K562 (cell line): ENCODE measurements around the gene IRAG1.

Experiments
- CHD4 ChIP-seq: fragments of 200-600 bp; sonication (generic); IDR thresholded peaks from 3 replicates; pipeline ENCODE4 v1.6.1; 2012; ENCODE audit warnings: low read depth, mild to moderate bottlenecking, mixed read lengths, low read length, inconsistent platforms; ENCODE audit not compliant: insufficient read depth, insufficient replicate concordance, poor library complexity, severe bottlenecking
- CREB1 ChIP-seq, 2 experiments: sonication (generic) in 1 of 2; formaldehyde crosslinking in 1 of 2; IDR thresholded peaks; 2 replicates each; pipeline versions ENCODE4 v1.6.1 to v1.8.0; 2012 to 2022; ENCODE audit warnings: inconsistent platforms in 1 of 2, mild to moderate bottlenecking in 1 of 2, missing genetic modification reagents in 1 of 2, moderate library complexity in 1 of 2
- ELF4 ChIP-seq: fragments of 450-650 bp; formaldehyde crosslinking; IDR thresholded peaks from 2 replicates; pipeline ENCODE4 v1.4.0; 2022; ENCODE audit warnings: missing genetic modification characterization
- EP300 ChIP-seq: IDR thresholded peaks from 2 replicates; pipeline ENCODE4 v1.6.1; 2012; ENCODE audit warnings: low read length, improper control_type of control experiment
- FOXK2 ChIP-seq, 2 experiments: fragments of 450-650 bp; IDR thresholded peaks in 1 of 2; conservative IDR thresholded peaks in 1 of 2; 2 replicates each; pipeline ENCODE4 v1.6.1; 2016; ENCODE audit warnings: low read depth in 2 of 2, mild to moderate bottlenecking in 1 of 2
- PHF21A ChIP-seq: fragments of 450-650 bp; IDR thresholded peaks from 2 replicates; pipeline ENCODE4 v1.6.1; 2017; ENCODE audit warnings: low read depth, borderline replicate concordance
- RFX7 ChIP-seq: fragments of 250-450 bp; sonication (Bioruptor Pico); IDR thresholded peaks from 2 replicates; pipeline ENCODE4 v1.5.1; 2021; ENCODE audit warnings: mild to moderate bottlenecking
- ZBTB11 ChIP-seq, 3 experiments: fragments of 200-800 bp in 1 of 3; fragments of 250-450 bp in 1 of 3; fragments of 450-650 bp in 1 of 3; sonication (Bioruptor Pico) in 1 of 3; sonication (Bioruptor generic) in 1 of 3; formaldehyde crosslinking in 1 of 3; IDR thresholded peaks; 2 replicates each; pipeline versions ENCODE4 v1.6.1 to v1.8.0; 2016 to 2022; ENCODE audit warnings: mild to moderate bottlenecking in 2 of 3, missing genetic modification characterization in 2 of 3, missing compliant biosample characterization in 1 of 3, moderate library complexity in 1 of 3
- ZBTB49 ChIP-seq: sonication (generic); formaldehyde crosslinking; IDR thresholded peaks from 2 replicates; pipeline ENCODE4 v1.8.0; 2022; ENCODE audit warnings: missing genetic modification reagents, mild to moderate bottlenecking, borderline replicate concordance
- ZNF224 ChIP-seq: sonication (generic); formaldehyde crosslinking; IDR thresholded peaks from 2 replicates; pipeline ENCODE4 v1.8.0; 2022; ENCODE audit warnings: mild to moderate bottlenecking, missing genetic modification reagents

GRCh38 chr11:10696468-10697322 lies 3.1 kb upstream of the IRAG1 start:
- TF ChIP-seq ZBTB49 (CRISPR knock-in tag) (no peak), ZBTB11 (CRISPR knock-in tag; IDR thresholded peaks at IDR 0.05) (no peak), CHD4 (no peak), ZNF224 (CRISPR knock-in tag) (no peak), CREB1 (IDR thresholded peaks at IDR 0.05) (no peak), CREB1 (CRISPR knock-in tag; IDR thresholded peaks at IDR 0.05) (no peak), PHF21A (no peak), ELF4 (CRISPR knock-in tag) (no peak), FOXK2 (conservative IDR thresholded peaks at IDR 0.05 in 1 of 2, IDR thresholded peaks at IDR 0.05 in 1 of 2; ENCODE audit: low read depth in 2 of 2) (no peak), EP300 (no peak), RFX7 (CRISPR knock-in tag) (no peak)
